ENCODE data around the gene RPS6KA4.

- TF ChIP-seq FOXK2 (IDR thresholded peaks at IDR 0.05) (no peak), ELF4 (IDR thresholded peaks at IDR 0.05) (no peak)
These were observed 45.3 kb upstream of the RPS6KA4 start for GRCh38 chr11:64313491-64314145.

Data from HEK293T (cell line).